Forelimb muscle (tissue), 1 donor: Measurements from ENCODE around the gene FGF3. TPM values are rescaled to one million over a fixed set of nuclear protein-coding genes. Genes with fewer than 3 reads are reported as not detected.

Experiments
- DNase-seq: peaks from one replicate; pipeline ENCODE4 v3.0.0-alpha.2; 2013; ENCODE audit warnings: low read depth
- polyA plus RNA-seq: library from polyadenylated mRNA; unstranded; fragments of 120-200 nt; gene quantifications from one replicate; pipeline ENCODE4 v1.2.1, GENCODE V29; 2013; ENCODE audit not compliant: insufficient read length

Gene FGF3
- polyA plus RNA-seq, 1 donor: not detected

- DNase-seq: no peak
These were observed 25.2 kb upstream of the FGF3 start for GRCh38 chr11:69844396-69844795.

- DNase-seq: no peak
These were observed 24.3 kb upstream of the FGF3 start for GRCh38 chr11:69843529-69843921.

GRCh38 chr11:69842746-69843528 lies 23.7 kb upstream of the FGF3 start:
- no peak for DNase-seq

GRCh38 chr11:69841859-69842698 lies 22.9 kb upstream of the FGF3 start:
- DNase-seq: no peak

GRCh38 chr11:69841170-69841858 lies 22.1 kb upstream of the FGF3 start:
- DNase-seq: no peak

GRCh38 chr11:69840371-69841169 lies 21.4 kb upstream of the FGF3 start:
- no peak for DNase-seq

- no peak for DNase-seq
These were observed 20.3 kb upstream of the FGF3 start for GRCh38 chr11:69839516-69839915.

- no peak for DNase-seq
These were observed 18.6 kb upstream of the FGF3 start for GRCh38 chr11:69837791-69838190.

- no peak for DNase-seq
These were observed 17.2 kb upstream of the FGF3 start for GRCh38 chr11:69836401-69836800.

GRCh38 chr11:69834811-69835800 lies 15.9 kb upstream of the FGF3 start:
- no peak for DNase-seq

- no peak for DNase-seq
These were observed 15.0 kb upstream of the FGF3 start for GRCh38 chr11:69834251-69834650.

GRCh38 chr11:69832561-69833413 lies 13.6 kb upstream of the FGF3 start:
- DNase-seq: no peak

GRCh38 chr11:69831985-69832384 lies 12.8 kb upstream of the FGF3 start:
- DNase-seq: no peak

- no peak for DNase-seq
These were observed 10.9 kb upstream of the FGF3 start for GRCh38 chr11:69830086-69830485.

GRCh38 chr11:69828971-69829344 lies 9.7 kb upstream of the FGF3 start:
- no peak for DNase-seq

- DNase-seq: no peak
These were observed 9.2 kb upstream of the FGF3 start for GRCh38 chr11:69828276-69828970.

GRCh38 chr11:69826773-69827172 lies 7.6 kb upstream of the FGF3 start:
- DNase-seq: no peak

GRCh38 chr11:69825941-69826340 lies 6.7 kb upstream of the FGF3 start:
- no peak for DNase-seq
